ENCODE data around the gene EXOC6B. TPM values are rescaled to one million over a fixed set of nuclear protein-coding genes. Genes with fewer than 3 reads are reported as not detected.

EXOC6B gene
- total RNA-seq, 3 donors from 2014 or later: 32.2 to 49.2 (median 37.0) TPM

DNA sequence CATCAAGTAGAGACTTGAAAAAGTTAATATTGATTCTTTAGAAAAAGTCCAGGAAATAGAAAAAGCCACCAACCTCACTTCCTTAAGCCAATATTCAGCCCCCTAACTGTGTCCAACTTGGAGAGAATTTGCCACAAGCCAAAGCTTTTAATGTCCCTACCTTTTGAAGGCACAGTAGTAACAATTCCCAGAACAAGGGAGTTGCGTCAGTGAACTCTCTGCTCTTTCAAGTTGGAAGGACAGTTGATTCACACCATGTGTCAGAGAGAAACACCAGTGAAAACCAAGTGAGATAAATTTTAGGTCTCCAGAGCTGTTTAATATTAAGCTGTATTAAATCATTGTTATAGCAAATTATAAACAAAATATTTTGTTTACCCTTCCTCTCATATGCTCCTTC lies 66.1 kb downstream of the EXOC6B start:
- intact Hi-C loops (cut with DNase I; ENCODE audit: low total_unique reads): loop anchor here (5.0 kb wide), 2 partner anchors 52 to 247 kb away; no protein-coding TSS in a partner anchor

DNA sequence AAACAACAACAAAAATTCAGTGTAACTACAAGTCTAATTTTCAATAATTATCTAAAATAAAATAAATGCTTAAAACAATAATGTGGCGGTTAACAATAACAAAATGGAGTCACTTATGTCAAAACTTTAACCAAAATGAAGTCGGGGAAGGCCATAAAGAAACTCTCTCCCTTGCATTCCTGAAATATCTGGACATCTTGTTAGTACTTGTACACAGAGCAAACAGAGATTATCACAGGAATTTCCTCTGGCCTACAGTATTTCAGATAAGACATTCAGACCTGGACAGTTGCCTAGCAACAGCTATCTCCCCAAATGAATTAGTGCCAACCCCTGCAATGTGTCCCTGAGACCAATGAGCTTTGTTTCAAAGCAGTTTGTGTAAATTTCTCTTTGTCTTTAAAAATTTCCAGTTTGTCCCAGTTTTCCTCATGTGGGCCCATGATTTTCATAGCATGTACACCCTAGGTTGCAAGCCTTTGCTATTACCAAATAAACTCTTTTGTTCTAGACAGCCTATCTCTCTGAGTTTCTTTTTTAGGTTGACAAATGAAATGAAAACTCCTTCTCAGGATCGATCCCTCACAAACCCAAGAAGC lies 68.6 kb downstream of the EXOC6B start:
- Histone ChIP-seq H3K4me1 (no peaks in the 10 kb centered on the region), H3K9me3 (peaks cover 7 to 8% of the 10 kb centered on the region in 2 donors), H3K27me3 (no peaks in the 10 kb centered on the region), H3K27ac (no peak overlapping the region), H3K36me3 (no peaks in the 10 kb centered on the region), H3K4me3 (no peak overlapping the region)
- intact Hi-C loops (cut with DNase I; ENCODE audit: low total_unique reads): loop anchor here (5.0 kb wide), 2 partner anchors 50 to 245 kb away; no protein-coding TSS in a partner anchor
- TF ChIP-seq POLR2AphosphoS5 (IDR thresholded peaks at IDR 0.05) (no peak), POLR2A (IDR thresholded peaks at IDR 0.05) (no peak)
- TF ChIP-seq, protein P1, sequence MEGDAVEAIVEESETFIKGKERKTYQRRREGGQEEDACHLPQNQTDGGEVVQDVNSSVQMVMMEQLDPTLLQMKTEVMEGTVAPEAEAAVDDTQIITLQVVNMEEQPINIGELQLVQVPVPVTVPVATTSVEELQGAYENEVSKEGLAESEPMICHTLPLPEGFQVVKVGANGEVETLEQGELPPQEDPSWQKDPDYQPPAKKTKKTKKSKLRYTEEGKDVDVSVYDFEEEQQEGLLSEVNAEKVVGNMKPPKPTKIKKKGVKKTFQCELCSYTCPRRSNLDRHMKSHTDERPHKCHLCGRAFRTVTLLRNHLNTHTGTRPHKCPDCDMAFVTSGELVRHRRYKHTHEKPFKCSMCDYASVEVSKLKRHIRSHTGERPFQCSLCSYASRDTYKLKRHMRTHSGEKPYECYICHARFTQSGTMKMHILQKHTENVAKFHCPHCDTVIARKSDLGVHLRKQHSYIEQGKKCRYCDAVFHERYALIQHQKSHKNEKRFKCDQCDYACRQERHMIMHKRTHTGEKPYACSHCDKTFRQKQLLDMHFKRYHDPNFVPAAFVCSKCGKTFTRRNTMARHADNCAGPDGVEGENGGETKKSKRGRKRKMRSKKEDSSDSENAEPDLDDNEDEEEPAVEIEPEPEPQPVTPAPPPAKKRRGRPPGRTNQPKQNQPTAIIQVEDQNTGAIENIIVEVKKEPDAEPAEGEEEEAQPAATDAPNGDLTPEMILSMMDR (IDR thresholded peaks at IDR 0.05): no peak
- no peak for DNase-seq (ENCODE audit: low spot score in 2 of 2)

More for the DNA sequence above, 66.1 kb downstream of the EXOC6B start:
- DNase-seq (ENCODE audit: low spot score in 2 of 2): no peak
- H3K9me3 ChIP-seq: peaks cover 9 to 18% of the 10 kb centered on the region in 2 donors
- TF ChIP-seq, protein P1 (IDR thresholded peaks at IDR 0.05): no peak
- TF ChIP-seq POLR2A (IDR thresholded peaks at IDR 0.05) (no peak), POLR2AphosphoS5 (IDR thresholded peaks at IDR 0.05) (no peak)
- no peaks in the 10 kb centered on the region for H3K27me3 ChIP-seq
- no peaks in the 10 kb centered on the region for H3K36me3 ChIP-seq
- no peaks in the 10 kb centered on the region for H3K4me1 ChIP-seq
- H3K4me3 ChIP-seq: no peak overlapping the region
- no peak overlapping the region for H3K27ac ChIP-seq

DNA sequence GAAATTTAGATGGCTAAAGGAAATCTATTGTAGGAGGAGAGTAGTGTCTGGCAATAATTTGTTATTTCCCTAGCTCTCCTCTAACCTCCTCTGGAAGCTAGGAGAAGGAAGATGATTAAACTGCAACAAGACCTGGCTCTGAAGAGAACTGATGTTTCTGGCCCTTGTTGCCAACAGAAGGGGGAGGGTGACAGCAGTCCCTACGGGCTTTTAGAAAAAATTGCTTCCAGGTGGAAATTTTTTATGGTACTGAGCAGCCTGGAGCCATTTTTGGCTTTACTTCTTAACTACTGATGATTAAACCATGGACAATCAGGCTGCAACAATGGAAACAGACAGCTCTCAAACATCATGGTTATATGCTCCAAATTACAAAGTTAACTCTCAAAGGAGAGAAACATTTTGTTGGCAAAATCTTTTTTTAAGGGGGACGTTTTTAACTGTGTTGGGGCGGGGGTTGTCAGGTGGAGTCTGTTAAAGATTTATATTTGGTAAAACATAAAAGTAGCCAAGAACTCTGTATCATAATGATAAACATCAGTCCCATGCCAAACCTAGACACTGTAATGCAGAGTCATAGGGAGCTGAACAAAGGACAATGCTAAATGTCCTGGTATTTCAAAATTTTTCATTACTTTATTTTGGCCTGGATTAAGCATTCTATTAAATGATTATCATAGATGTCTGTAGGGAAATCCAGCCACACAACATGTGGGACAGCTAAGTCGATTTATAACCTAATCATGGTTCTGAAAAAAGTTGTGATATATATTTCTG lies 70.0 kb downstream of the EXOC6B start:
- intact Hi-C loops (cut with DNase I; ENCODE audit: low total_unique reads): loop anchor here (5.0 kb wide), 2 partner anchors 49 to 244 kb away; no protein-coding TSS in a partner anchor
- Histone ChIP-seq H3K4me3 (no peak overlapping the region), H3K27me3 (no peaks in the 10 kb centered on the region), H3K36me3 (no peaks in the 10 kb centered on the region), H3K9me3 (no peaks in the 10 kb centered on the region), H3K4me1 (no peaks in the 10 kb centered on the region), H3K27ac (no peak overlapping the region)
- no peak for DNase-seq (ENCODE audit: low spot score in 2 of 2)
- TF ChIP-seq, protein P1 (IDR thresholded peaks at IDR 0.05): no peak
- TF ChIP-seq POLR2AphosphoS5 (IDR thresholded peaks at IDR 0.05): no peak
- TF ChIP-seq POLR2A (IDR thresholded peaks at IDR 0.05): no peak

DNA sequence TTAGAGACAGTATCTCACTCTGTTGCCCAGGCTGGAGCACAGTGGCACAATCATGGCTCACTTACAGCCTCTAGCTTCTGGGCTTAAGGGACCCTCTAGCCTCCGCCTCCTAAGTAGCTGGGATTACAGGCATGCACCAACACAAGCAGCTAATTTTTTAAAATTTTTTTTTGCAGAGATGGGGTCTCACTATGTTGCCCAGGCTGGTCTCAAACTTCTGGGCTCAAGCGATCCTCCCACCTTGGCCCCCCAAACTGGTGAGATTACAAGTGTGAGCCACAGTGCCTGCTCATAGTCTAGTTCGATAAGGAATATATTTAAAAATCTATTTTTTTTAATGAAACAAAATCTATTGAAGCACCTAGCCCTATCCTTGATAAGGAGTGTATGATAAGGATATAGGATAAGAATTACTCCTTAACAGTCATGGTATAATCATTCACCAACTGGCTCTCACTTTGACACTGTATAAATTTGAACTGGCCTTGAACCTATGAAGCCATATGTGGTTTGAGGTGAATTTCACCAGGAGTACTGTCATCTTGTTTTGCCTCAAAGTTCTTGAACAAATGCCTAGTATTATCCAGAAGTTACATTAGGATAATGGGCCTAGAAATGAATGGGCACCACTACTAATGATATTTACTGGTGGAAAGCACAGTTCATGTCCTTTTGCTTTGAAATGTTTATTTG lies 71.1 kb downstream of the EXOC6B start:
- Histone ChIP-seq H3K36me3 (no peaks in the 10 kb centered on the region), H3K27ac (no peak overlapping the region), H3K9me3 (no peaks in the 10 kb centered on the region), H3K4me1 (no peaks in the 10 kb centered on the region), H3K4me3 (no peak overlapping the region), H3K27me3 (no peaks in the 10 kb centered on the region)
- no peak for DNase-seq (ENCODE audit: low spot score in 2 of 2)
- TF ChIP-seq, protein P1 (IDR thresholded peaks at IDR 0.05): no peak
- TF ChIP-seq POLR2A (IDR thresholded peaks at IDR 0.05) (no peak), POLR2AphosphoS5 (IDR thresholded peaks at IDR 0.05) (no peak)
- intact Hi-C loops (cut with DNase I; ENCODE audit: low total_unique reads): loop anchor here (5.0 kb wide), 2 partner anchors 47 to 242 kb away; no protein-coding TSS in a partner anchor
